Measurements from ENCODE around the gene DFFB. TPM values are rescaled to one million over a fixed set of nuclear protein-coding genes. Genes with fewer than 3 reads are reported as not detected.

DFFB gene
- total RNA-seq, 2 experiments from 2014 or later = 12.2 to 13.6 TPM

- POLR2A ChIA-PET = no interaction called here
- CTCF ChIA-PET = no interaction called here
These were observed 47.5 kb downstream of the DFFB start for GRCh38 chr1:3904843-3905185.

DNA sequence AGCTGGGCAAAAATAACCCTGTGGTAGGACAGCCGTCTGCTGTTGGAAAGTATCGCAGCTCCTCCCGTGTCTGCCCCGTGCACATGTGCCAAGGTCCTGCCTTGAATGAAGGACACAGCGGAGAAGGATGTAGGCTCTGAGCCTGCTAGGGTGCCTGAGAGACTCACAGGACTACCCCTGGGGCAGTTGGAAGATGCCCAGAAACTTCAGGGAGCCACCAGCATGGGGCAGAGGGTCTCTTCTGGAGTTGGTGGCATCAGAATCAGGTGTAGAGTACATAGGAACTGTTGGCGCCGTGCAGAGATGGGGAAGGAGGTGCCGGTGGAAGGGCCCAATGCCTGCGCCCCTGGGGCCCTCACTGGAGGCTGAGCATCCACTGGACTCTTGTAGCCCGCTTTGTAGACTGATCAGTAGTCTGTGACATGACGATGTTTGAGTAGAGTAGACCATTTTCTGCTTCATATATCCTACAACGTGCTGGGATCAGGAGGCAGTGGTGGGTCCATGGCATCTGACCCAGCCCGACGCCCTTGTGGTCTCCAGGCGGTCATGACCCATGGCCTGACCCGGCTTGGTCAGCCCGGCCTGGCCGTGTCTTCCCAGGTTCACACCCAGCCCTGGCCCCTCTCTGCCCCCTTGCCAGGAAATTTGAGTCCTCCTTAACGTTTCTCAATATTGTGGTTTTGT lies 48.1 kb downstream of the DFFB start:
- POLR2A ChIA-PET = no interaction called here
- CTCF ChIA-PET = no interaction called here

DNA sequence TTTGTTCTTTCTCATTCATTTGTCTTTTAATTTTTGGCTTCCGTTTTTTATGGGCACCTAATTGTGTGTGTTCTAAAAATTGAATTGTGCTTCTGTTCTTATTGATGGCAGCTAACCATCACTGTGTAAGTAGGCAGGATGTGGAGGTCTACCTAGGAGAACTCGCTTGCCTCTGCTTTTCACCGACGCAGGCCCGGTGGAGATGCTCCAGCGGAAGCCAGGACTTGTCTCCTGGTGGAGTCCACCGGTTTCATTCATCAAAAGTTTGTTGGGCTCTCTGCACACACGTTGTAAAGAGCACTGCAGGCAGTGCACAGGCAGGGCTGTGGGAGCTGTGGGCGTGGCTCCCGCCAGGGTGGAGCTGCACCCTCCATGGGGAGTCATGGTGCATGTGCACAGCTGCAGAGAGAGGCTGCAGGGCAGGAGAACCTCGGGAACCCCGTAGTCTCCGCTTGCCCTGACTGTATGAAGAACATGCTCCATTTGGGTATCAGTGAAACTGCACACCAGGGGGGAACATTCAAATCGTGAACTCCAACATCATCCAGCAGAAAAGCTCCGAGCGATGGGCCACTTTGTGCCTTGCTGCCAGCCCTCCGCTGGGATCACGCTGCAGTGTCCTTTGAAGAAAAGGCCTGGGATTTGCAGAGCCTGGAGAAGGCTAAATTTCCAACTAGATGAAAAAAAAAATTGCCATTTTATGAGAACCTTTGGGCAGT lies 48.8 kb downstream of the DFFB start:
- CTCF ChIA-PET = no interaction called here
- POLR2A ChIA-PET = no interaction called here

DNA sequence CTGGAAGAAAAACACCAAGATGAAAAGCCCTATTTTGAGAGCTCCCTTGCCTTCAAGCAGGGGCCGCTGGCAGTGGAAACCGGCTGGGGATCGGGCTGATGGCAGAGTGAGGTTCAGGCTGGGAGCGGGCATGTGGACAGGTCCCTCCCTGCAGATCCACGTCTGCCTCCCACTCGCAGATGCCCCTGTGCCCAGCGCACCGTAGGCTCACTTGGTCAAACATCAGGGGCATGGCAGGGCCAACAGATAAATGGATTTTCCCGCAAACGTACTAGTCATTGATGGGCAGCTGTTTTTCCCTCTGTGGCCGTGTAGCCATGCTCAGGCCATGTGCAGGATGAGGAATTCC lies 49.4 kb downstream of the DFFB start:
- ChIA-PET POLR2A (no interaction called here), CTCF (interaction anchor here (1.2 kb wide), 1 partner anchor 49 kb away, joined by 6 read pairs; the partner anchor contains the start of genes CEP104 and DFFB)

GRCh38 chr1:3907031-3907534 lies 49.8 kb downstream of the DFFB start:
- ChIA-PET POLR2A (no interaction called here), CTCF (interaction anchor here (1.2 kb wide), 1 partner anchor 49 kb away, joined by 6 read pairs; the partner anchor contains the start of genes CEP104 and DFFB)

GRCh38 chr1:3907621-3908165 lies 50.4 kb downstream of the DFFB start:
- ChIA-PET POLR2A (no interaction called here), CTCF (interaction anchor here (1.2 kb wide), 1 partner anchor 50 kb away, joined by 6 read pairs; the partner anchor contains the start of genes CEP104 and DFFB)

- ChIA-PET CTCF (interaction anchor here (0.6 kb wide), 1 partner anchor 32 kb away, joined by 5 read pairs; no protein-coding TSS in a partner anchor), POLR2A (no interaction called here)
These were observed 51.7 kb downstream of the DFFB start for GRCh38 chr1:3908886-3909517.

- POLR2A ChIA-PET = no interaction called here
These were observed 52.3 kb downstream of the DFFB start for GRCh38 chr1:3909615-3910014.

GRCh38 chr1:3910049-3910731 lies 52.9 kb downstream of the DFFB start:
- POLR2A ChIA-PET = no interaction called here
- CTCF ChIA-PET = no interaction called here

More at GRCh38 chr1:3909615-3910014, 52.3 kb downstream of the DFFB start:
- CTCF ChIA-PET = no interaction called here

DNA sequence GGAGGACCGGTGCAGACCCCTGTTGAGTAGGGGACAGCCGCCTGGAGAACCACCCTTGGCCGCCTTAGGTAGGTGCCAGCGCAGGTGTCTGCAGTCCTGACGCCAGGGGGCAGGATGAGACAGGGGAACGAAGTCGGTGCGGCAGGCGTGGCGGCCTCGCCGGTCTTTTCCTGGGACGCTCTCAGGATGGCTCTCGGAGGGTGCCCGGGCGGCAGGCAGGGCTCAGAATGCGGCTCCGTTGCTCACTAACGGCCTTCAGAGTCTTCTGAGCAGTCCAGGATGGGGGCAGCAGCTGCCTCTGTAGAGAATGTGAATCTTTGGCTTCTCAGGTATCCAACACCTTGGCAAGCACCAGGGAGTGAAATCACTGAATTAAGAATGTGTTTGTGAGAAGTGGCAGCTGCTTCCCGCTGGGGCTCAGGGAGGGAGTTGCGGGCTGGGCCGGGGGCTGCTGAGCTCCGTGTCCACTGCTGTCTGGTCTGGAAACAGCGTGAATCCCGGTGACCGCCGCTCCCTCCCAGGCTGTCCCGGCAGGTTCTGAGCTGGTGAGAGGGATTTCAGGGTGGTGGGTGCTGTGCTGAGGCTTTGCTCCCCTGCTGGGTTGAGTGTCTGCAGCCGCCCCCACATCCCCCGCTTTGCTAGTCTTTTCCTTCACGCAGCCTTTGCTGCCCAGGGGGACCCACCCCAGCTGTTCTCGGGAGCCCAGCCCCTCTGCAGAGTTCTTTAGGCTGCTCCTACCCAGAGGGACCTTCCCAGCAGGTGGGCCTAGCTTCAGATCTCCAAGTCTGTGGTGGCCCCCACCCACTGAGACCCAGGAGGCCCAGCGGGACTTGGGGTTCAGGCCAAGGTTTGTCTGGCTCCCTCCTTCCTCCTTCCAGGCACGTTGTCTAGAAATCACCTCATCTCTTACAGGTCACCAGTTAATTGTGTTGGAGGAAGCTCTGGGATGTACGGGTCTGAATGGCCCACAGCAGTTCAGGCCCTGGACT lies 53.9 kb downstream of the DFFB start:
- CTCF ChIA-PET = interaction anchor here (0.8 to 1.8 kb wide), 3 partner anchors 8 to 15 kb away, joined by 3 to 5 read pairs (median 3); partner anchors contain the start of gene C1orf174
- POLR2A ChIA-PET = no interaction called here

DNA sequence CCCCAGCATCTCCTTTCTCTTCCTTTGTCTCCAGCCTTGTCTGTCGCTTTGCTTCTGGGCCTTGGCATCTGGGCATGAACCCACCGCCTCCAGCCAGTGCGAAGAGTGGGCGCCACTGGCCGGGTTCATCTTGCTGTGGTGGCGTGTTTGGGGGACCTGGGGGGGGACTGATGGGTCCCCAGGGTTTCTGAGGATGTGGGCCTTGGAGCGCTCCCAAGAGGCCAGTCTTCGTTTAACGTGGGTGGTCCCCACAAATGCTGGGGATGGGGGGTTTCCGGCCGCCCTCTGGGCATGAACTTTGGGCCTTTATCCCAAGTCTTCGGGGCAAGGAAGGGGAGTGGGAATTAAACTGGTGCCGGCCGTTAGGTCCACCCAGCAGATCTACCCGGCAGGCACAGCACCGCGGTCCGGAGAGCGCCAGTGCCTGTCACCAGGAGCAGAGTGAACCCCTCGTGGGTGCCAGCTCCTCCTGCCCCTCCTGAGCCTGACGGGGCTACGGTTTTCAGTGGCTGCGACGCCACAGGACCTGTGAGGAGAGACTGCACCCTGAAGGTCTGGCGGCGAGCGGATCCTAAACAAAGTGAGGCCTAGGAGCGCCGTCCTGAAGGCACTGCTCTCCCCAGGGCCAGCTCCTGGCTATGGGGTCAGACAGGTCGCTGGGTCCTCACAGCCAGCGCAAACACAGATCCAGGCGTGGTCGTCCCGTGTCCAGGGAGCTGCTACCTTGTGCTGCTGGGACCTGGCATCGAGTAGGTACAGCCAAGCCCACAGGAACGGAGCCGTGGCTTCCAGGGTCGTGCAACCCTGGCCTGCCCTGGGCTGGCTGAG lies 54.9 kb downstream of the DFFB start:
- CTCF ChIA-PET = interaction anchor here (0.9 to 1.8 kb wide), 2 partner anchors 10 to 12 kb away, joined by 3 to 5 read pairs; partner anchors contain the start of gene C1orf174
- POLR2A ChIA-PET = no interaction called here

DNA sequence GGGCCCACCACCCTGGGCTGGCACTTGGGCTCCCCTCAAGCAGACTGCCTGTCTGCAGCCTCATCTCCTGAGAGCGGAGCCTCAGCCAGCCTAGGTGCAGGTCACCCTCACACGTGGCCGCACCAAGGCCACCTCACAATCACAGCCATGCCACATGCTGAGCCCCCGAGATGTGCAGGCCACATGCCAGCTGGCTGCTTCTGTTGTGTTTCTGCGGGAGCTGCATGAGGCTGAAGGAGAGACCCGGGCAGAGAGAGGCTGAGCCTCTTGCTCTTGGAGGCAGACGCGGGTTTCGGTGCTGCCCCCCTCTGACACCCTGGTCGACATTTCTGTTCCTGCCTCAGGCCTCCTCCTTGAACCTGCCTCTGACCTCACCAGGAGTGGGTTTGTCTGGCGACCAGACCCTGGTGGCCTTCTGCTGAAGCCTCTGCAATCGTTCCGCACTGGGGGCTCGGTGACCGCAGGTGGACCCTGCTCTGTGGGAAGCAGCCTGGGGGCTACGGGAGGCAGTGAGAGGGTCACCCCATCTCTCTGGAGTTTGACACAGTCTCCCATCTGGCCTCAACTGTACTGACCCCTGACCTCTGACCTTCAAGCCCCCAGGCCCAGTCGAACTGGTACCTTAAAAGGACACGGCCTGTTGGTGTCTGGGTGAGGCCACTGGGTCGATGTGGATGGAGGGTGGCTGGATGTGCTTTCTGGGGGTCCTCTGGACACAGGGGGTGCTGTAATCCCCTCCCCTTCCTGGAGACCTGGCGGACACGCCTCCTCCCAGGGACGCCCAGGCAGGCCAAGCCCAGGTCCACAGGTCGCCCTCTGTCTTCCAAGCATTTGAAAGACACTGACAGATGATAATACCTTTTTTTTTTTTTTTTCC lies 55.8 kb downstream of the DFFB start:
- POLR2A ChIA-PET = no interaction called here

DNA sequence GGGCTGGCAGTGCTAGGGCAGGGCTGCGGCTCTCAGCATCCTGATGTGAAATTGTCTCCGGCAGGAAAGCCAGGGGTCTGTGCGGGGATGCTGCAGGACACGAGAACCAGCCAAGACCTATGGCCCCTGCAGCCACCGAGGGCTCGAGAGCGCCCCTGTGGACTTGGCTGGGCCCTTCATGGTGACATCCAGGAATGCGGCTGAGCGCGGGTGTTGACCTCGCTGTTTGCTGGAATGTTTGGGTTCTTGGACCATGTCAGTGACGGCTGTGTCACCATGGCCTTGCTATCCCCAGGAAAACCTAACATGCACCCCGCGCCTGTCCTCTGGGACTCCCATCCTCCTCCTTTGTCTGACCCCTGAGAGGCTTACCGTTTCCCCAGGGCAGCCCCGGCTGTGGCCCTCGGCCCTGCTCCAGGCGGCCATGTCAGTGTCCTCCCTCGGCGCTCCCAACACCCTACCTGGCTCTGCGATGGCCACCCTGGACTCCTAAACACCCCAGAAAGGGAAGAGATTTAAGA lies 57.1 kb downstream of the DFFB start:
- ChIA-PET CTCF (no interaction called here), POLR2A (no interaction called here)

More for the DNA sequence above, 55.8 kb downstream of the DFFB start:
- CTCF ChIA-PET = interaction anchor here (1.8 kb wide), 1 partner anchor 10 kb away, joined by 5 read pairs; no protein-coding TSS in a partner anchor

GRCh38 chr1:3914911-3915310 lies 57.6 kb downstream of the DFFB start:
- ChIA-PET CTCF (no interaction called here), POLR2A (no interaction called here)

DNA sequence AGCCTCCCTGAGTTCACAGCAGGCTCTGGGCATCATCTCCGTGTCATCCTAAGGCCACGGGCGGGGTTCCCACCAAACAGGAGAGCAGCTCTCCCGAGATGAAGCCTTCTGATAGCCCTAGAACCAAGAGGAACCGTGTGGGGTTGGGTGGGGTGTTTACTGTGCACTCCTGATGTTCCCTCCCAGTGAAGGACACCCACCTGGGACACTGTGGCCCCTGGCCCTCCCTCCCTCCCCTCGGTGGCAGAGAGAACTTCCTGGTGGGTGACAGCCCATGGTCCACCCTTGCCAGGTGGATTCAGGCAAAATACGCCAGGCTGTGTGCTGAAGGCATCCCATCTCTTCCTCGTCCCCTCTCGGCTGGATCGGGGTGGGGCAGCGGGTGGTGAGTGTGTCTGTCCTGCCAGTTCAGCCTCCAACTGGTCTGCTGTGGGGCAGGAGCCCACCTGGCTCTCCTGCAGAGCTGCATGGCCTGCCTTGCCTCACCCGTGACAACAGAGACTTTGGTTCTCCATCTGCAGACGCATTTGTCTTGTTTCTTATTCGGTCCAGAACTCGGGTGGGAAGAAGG lies 58.4 kb downstream of the DFFB start:
- ChIA-PET POLR2A (no interaction called here), CTCF (no interaction called here)

DNA sequence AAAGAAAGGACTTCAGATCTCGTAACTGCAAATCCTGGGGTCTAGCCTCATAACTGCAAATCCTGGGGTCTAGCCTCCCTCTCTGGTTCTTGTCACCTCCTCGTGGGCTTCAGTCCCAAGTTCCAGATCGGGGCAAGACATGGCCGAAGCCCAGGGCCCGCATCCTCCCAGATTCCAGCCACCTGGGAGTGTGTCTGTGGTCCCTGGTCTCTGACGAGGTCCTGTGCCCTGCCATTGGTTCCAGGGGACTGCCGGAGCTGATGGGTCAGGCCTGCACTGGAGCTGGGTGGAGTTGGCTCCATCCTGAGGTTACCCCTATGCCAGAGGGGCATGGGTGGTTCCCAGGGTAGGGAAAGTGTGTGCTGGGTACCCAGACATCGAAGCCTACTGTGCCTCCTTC lies 60.5 kb downstream of the DFFB start:
- ChIA-PET POLR2A (no interaction called here), CTCF (no interaction called here)
